GM18520 (cell line): Measurements from ENCODE around the gene HS3ST1.
"Not testable (repeated sequence)": the region's sequence is repeated elsewhere in the genome, so short reads cannot be mapped to it uniquely, and the experiment has no call there.

ENCODE experiments used
- ATAC-seq: cut with Tn5 transposase; IDR thresholded peaks from one replicate; pipeline ENCODE4 v1.9.1; 2021; ENCODE audit not compliant: unreplicated experiment

The HS3ST1 gene

GRCh38 chr4:11404431-11404830, 24.3 kb downstream of the HS3ST1 start:
- ATAC-seq, result no peak

GRCh38 chr4:11402192-11402591, 26.5 kb downstream of the HS3ST1 start:
- ATAC-seq, result peak; percentile 36

GRCh38 chr4:11399461-11399971, 29.2 kb downstream of the HS3ST1 start:
- no peak for ATAC-seq

GRCh38 chr4:11397819-11398610, 30.7 kb downstream of the HS3ST1 start:
- ATAC-seq, result peak; percentile 52

GRCh38 chr4:11397146-11397545, 31.5 kb downstream of the HS3ST1 start:
- ATAC-seq, result no peak

- ATAC-seq, result no peak
These were observed 35.1 kb downstream of the HS3ST1 start for GRCh38 chr4:11393551-11393950.

- not testable (repeated sequence) for ATAC-seq
These were observed 44.6 kb downstream of the HS3ST1 start for GRCh38 chr4:11384072-11384471.

GRCh38 chr4:11376571-11376970, 52.1 kb downstream of the HS3ST1 start:
- no peak for ATAC-seq

GRCh38 chr4:11376146-11376545, 52.5 kb downstream of the HS3ST1 start:
- no peak for ATAC-seq

GRCh38 chr4:11368701-11369115, 60.0 kb downstream of the HS3ST1 start:
- no peak for ATAC-seq

GRCh38 chr4:11367371-11367770, 61.3 kb downstream of the HS3ST1 start:
- ATAC-seq, result no peak

GRCh38 chr4:11366859-11367258, 61.8 kb downstream of the HS3ST1 start:
- no peak for ATAC-seq

GRCh38 chr4:11365039-11365438, 63.7 kb downstream of the HS3ST1 start:
- ATAC-seq, result no peak

GRCh38 chr4:11359591-11359990, 69.1 kb downstream of the HS3ST1 start:
- ATAC-seq, result no peak

GRCh38 chr4:11355226-11355625, 73.5 kb downstream of the HS3ST1 start:
- no peak for ATAC-seq

GRCh38 chr4:11354531-11354930, 74.2 kb downstream of the HS3ST1 start:
- no peak for ATAC-seq

GRCh38 chr4:11348449-11349088, 80.1 kb downstream of the HS3ST1 start:
- no peak for ATAC-seq

GRCh38 chr4:11344916-11345315, 83.8 kb downstream of the HS3ST1 start:
- ATAC-seq, result no peak

GRCh38 chr4:11343536-11343935, 85.2 kb downstream of the HS3ST1 start:
- no peak for ATAC-seq
